Right lobe of liver (tissue), 6 donors: ENCODE data around the gene OR5AU1. TPM values are rescaled to one million over a fixed set of nuclear protein-coding genes. Genes with fewer than 3 reads are reported as not detected.

ENCODE experiments used
- ATAC-seq, 4 donors: fragments of 200-7000 bp; cut with Tn5 transposase; one replicate each; pipeline ENCODE4 v1.9.1; 2020; ENCODE audit warnings: mild to moderate bottlenecking in 4 of 4, moderate library complexity in 4 of 4
- DNase-seq, 3 donors: peaks; one replicate each; pipeline ENCODE4 v3.0.0-alpha.2; 2020
- H3K27ac ChIP-seq, 3 donors: fragments of 200-600 bp; one replicate each; pipeline ENCODE4 v1.8.0; 2022
- H3K27me3 ChIP-seq, 2 donors: fragments of 200-600 bp; one replicate each; pipeline ENCODE4 v1.8.0; 2022
- H3K36me3 ChIP-seq, 4 donors: fragments of 200-600 bp; sonication (generic) in 1 of 4; one replicate each; pipeline versions ENCODE4 v1.5.1 to v1.8.0; 2017 to 2022; ENCODE audit warnings: control low read depth in 1 of 4
- H3K4me1 ChIP-seq, 4 donors: fragments of 200-600 bp; sonication (generic) in 1 of 4; one replicate each; pipeline versions ENCODE4 v1.5.1 to v1.8.0; 2017 to 2022; ENCODE audit warnings: control low read depth in 1 of 4
- H3K4me3 ChIP-seq, 3 donors: fragments of 200-600 bp; one replicate each; pipeline ENCODE4 v1.8.0; 2022
- H3K9me3 ChIP-seq, 4 donors: fragments of 200-600 bp; sonication (generic) in 1 of 4; one replicate each; pipeline versions ENCODE4 v1.5.1 to v1.8.0; 2017 to 2022; ENCODE audit warnings: control low read depth in 1 of 4
- CTCF ChIP-seq, 4 donors: fragments of 200-600 bp in 3 of 4; fragments of 450-650 bp in 1 of 4; IDR thresholded peaks; one replicate each; pipeline versions ENCODE4 v1.5.1 to v1.8.0; 2016 to 2022; ENCODE audit warnings: antibody characterized with exemption in 4 of 4, mild to moderate bottlenecking in 2 of 4
- POLR2A ChIP-seq: fragments of 450-650 bp; IDR thresholded peaks from one replicate; pipeline ENCODE4 v1.6.1; 2017; ENCODE audit warnings: antibody characterized with exemption, mild to moderate bottlenecking
- WGBS: methylation state at CpG from one replicate; pipeline ENCODE4 v1.1.6; 2018; ENCODE audit warnings: low coverage, low lambda C conversion rate; ENCODE audit not compliant: insufficient coverage; ENCODE audit errors: missing lambda C conversion rate; 5-methylcytosine and 5-hydroxymethylcytosine counted together
- intact Hi-C, 2 donors: fragments of 100-400 bp; cut with DNase I; formaldehyde crosslinking; loops; one replicate each; pipeline versions ENCODE4 v1.11.2 to v1.14.1; 2022
- long read RNA-seq: library from polyadenylated mRNA; unstranded; transcript quantifications from one replicate; pipeline ENCODE4 v2.0.0, GENCODE V29; 2019
- total RNA-seq, 6 experiments: library from RNA; depleted of rRNA in 2 of 6; stranded (reverse); fragments of >200 nt in 2 of 6; fragmentation: NEBNext Ultra II Directional in 3 of 6; extraction: Animal tissue kit (Norgen Biotek cat#: 25700) in 3 of 6; gene quantifications; one replicate each; pipeline versions ENCODE4 v1.1.0 to v1.2.4, GENCODE V29; 2016 to 2023
- donor health status: DM: no; HTN: yes; CAD: no.
- donor health status: DM: no; HTN: no; CAD: no.
- donor health status: DM: no; HTN: no; CAD: no.
- donor health status: DM: no; HTN: yes; CAD: no.
- donor health status: DM: no; HTN: yes; CAD: no.

OR5AU1 gene
- total RNA-seq: not detected
- long read RNA-seq: 0 reads

DNA sequence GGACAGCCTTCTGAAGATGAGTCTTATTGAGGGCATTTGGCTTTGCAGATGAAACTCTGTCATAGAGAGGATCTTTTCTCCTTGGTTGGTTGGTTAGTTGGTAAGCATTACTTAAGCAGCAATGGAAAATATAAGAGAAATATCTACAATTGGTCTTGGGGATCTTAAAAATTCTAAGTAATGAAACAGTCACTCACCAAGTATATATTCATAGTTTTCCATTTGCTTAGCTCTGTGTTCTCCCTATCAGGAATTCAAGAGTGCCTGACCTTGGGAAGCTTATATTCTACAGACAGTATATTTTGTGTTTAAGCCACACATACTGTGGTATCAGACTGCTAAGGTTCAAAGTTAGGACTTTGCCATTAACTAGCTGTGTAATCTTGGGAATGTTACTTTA is at the start of gene OR5AU1:
TSS of gene OR5AU1 (minus strand) at position 101 of the 400 bp plus-strand sequence. CDS start 191 bp downstream, outside the sequence.
- TF ChIP-seq CTCF (IDR thresholded peaks at IDR 0.05) (no peak), POLR2A (no peak)
- H3K27ac ChIP-seq: no peak within 1 kb of the TSS

GRCh38 chr14:21205026-21205677 is 49.3 kb upstream of the OR5AU1 start:
- Histone ChIP-seq H3K4me3 (no peak overlapping the region), H3K27me3 (no peaks in the 10 kb centered on the region), H3K36me3 (peaks cover 19 to 47% (median 28%) of the 10 kb centered on the region in 4 donors), H3K9me3 (no peaks in the 10 kb centered on the region), H3K27ac (no peak overlapping the region), H3K4me1 (no peaks in the 10 kb centered on the region)
- ATAC-seq (peak in 2 of 4 donors; percentile 13 to 61), DNase-seq (no peak)
- WGBS: 74% methylated on average over 4 of the region's 4 CpGs
- no peak for TF ChIP-seq POLR2A
- intact Hi-C loops: loop anchor here in 1 of 2 donors (10.0 kb wide), 1 partner anchor 50 kb away; no protein-coding TSS in a partner anchor

More for the DNA sequence above, at the start of gene OR5AU1:
- Histone ChIP-seq H3K4me1 (no peaks in the 10 kb centered on the region), H3K4me3 (no peak within 1 kb of the TSS), H3K9me3 (no peaks in the 10 kb centered on the region), H3K27me3 (no peaks in the 10 kb centered on the region), H3K36me3 (no peaks in the 10 kb centered on the region)
- DNase-seq (no peak), ATAC-seq (no peak)
- intact Hi-C loops: no loop called here

- Histone ChIP-seq H3K36me3 (peaks cover 12 to 40% (median 24%) of the 10 kb centered on the region in 4 donors), H3K27me3 (no peaks in the 10 kb centered on the region), H3K9me3 (no peaks in the 10 kb centered on the region), H3K4me3 (no peak overlapping the region), H3K4me1 (no peaks in the 10 kb centered on the region), H3K27ac (no peak overlapping the region)
- DNase-seq (no peak), ATAC-seq (peak in 2 of 4 donors; percentile 2 to 9)
- WGBS: 89% methylated on average over 4 of the region's 8 CpGs
- intact Hi-C loops: loop anchor here in 1 of 2 donors (10.0 kb wide), 1 partner anchor 50 kb away; no protein-coding TSS in a partner anchor
- no peak for TF ChIP-seq CTCF (IDR thresholded peaks at IDR 0.05)
Measured at GRCh38 chr14:21204167-21205025, 48.5 kb upstream of the OR5AU1 start.

DNA sequence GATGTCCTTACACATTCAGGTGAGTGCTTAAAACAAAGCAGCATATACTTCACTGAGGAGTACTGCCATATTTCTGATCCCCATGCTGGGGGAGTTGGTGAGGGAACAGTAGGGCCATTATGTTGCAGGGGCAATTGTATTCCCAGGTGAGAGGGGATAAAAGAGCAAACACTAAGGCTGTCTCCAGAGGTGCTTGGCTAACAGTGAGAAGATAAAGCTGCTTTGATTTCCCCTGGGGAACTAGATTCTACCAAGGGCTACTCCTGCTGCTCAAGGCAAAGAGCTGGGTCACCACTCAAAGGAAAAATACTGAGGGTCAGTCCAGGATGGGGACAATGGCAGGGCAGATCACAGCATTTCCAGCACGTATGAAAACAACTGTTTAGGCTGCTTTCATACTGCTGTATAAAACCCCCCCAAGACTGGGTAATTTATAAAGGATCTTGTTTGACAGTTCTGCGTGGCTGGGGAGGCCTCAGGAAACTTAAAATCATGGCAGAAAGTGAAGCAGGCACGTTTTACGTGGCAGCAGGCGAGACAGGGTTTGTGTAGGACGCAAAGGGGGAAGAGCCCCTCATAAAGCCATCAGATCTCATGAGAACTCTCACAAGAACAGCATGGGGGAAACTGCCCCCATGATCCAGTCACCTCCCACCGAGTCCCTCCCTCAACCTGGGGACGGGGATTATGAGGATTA is 47.8 kb upstream of the OR5AU1 start:
- ATAC-seq (peak in 1 of 4 donors; percentile 3), DNase-seq (no peak)
- 85% methylated on average over 8 of the region's 8 CpGs for WGBS
- Histone ChIP-seq H3K27ac (no peak overlapping the region), H3K9me3 (no peaks in the 10 kb centered on the region), H3K36me3 (peaks cover 5 to 32% (median 18%) of the 10 kb centered on the region in 4 donors), H3K4me1 (no peaks in the 10 kb centered on the region), H3K27me3 (no peaks in the 10 kb centered on the region), H3K4me3 (no peak overlapping the region)
- TF ChIP-seq POLR2A: no peak
- intact Hi-C loops: loop anchor here in 1 of 2 donors (10.0 kb wide), 1 partner anchor 51 kb away; no protein-coding TSS in a partner anchor
